HG03108 (cell line): Measurements from ENCODE around the gene TMEM270.
"Not testable (repeated sequence)": the region's sequence is repeated elsewhere in the genome, so short reads cannot be mapped to it uniquely, and the experiment has no call there.

Experiments
- ATAC-seq: cut with Tn5 transposase; IDR thresholded peaks from one replicate; pipeline ENCODE4 v1.9.1; 2021; ENCODE audit warnings: moderate library complexity; ENCODE audit not compliant: unreplicated experiment

TMEM270 gene, protein sequence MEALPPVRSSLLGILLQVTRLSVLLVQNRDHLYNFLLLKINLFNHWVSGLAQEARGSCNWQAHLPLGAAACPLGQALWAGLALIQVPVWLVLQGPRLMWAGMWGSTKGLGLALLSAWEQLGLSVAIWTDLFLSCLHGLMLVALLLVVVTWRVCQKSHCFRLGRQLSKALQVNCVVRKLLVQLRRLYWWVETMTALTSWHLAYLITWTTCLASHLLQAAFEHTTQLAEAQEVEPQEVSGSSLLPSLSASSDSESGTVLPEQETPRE

DNA sequence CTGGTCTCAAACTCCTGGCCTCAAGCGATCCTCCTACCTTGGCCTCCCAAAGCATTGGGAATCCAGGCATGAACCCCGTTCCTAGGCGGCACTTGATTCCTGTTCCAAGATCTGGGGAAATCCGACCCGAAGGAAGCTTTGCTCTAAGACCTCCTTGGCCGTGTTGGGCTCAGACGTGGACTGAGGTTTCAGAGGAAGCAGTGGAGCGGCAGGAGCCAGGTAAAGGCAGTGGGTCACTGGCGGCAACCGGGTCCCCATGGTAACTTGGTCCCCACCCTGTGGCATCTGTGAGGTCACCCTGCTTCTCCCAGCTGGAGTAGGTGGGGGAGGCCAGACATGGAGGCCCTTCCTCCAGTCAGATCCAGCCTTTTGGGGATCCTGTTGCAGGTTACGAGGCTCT is at the start of gene TMEM270:
TMEM270 (plus strand) TSS at position 301 of the 400 bp plus-strand sequence; CDS start at position 337, 36 bp downstream.
- no peak for ATAC-seq

DNA sequence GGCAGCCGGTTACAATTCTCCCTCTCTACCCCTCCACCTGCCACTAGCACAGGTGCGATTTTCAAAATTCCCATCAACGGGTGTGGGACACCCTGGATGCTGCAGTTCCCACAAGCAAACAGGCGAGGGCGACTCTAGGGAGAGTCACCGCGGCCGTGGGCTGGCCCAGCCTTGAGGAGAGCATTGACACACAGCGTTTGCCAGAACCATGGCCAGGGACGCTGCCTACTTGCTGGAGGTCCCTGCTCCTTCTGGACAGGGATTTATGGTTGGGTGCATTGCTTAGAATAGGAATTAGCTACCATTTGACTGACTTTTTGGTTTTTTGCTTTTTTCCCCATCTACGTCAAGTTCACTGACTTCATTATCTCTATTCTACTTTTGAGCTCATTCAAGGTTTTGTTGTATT is 49.2 kb upstream of the TMEM270 start:
- ATAC-seq: no peak

DNA sequence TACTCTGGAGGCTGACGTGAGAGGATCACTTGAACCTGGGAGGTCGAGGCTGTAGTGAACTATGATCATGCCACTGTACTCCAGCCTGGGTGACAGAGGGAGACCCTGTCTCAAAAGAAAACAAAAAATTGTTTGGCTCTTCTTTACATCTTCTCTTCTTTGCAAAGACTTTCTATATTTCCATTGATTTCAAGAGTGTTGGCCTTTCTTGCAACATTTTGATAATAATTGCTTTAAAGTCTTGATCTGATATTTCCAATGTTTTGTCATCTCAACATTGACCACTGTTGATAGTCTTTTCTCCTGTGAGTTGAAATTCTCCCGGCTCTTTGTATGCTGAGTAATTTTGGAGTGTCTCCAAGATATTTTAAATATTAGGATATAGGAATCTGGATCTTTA is 48.0 kb upstream of the TMEM270 start:
- ATAC-seq: no peak

DNA sequence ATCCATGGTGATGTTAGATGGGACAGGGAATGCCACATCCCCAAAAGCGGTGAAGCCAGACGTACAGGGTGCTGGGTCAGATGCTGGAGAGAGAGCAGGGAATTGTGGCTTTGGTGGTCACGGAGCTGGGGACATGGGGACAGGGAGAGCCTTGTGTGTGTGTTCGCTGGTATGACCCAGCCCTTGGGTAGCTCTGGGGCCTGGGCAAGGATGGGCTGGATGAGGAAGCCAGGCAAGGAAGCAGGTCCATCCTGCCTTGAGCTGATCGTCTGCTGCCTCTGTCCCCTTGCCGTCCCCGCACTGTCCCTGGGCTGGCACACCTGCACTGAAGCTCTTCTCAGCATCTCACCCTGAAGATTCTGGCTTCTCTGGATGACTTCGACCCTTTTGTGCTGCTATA is 45.5 kb upstream of the TMEM270 start:
- ATAC-seq: no peak

DNA sequence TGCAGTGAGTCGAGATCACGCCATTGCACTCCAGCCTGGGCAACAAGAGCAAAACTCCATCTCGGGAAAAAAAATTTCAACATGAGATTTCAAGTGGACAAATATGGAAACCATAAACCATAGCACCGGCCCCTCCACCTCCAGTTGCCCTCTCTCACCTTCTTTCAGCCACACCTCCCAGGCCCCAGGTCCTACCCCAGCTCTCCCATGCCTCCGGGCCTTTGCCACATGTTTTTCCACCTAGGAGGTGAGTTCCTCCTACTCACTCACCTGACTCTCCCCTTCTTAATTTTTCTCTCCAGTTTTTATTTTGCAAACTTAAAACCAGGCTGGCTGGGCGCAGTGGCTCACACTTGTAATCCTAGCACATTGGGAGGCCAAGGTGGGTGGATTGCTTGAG is 43.8 kb upstream of the TMEM270 start:
- ATAC-seq: no peak

DNA sequence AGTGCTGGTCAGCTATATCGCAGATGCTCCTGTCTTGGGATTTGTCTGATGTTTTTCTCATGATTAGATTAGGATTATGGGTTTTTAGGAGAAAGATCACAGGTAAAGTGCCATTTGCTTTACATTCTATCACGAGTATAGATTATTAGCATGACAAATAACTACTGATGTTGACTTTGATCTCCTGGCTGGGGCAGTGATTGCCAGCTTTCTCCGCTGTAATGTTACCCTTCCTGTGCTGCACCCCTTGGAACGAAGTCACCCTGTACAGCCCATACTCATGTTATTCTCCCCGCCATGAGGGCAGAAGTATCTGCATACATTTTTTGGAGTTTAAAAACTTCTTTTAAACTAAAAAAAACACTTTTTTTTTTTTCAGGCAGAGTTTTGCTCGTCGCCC is 40.9 kb upstream of the TMEM270 start:
- ATAC-seq: no peak

DNA sequence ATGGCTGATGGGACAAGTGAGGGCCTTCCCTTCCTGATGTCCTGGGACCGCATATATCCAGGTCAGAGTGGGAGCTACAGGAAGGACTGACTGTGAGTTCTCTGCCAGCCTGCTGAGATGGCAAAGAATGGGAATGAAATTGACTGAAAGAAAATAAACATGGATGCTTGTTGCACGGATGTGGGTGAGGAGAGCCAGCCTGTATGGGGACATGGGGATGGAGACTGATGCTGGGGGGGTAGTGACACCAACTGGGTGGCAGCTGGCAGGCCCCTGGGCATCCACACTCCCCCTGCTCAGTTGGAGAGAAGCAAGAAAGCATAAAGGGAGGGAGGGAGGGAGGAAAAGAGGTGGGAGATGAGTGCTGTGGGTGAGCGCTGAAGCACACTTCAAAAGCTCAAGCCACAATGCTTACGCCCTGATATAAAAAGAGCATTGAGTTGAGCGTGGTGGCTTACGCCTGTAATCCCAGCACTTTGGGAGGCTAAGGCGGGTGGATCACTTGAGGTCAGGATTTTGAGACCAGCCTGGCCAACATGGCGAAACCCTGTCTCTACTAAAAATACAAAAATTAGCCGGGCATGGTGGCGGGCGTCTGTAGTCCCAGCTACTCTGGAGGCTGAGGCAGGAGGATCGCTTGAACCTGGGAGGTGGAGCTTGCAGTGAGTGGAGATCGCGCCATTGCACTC is 39.2 kb upstream of the TMEM270 start:
- ATAC-seq: not testable (repeated sequence)

DNA sequence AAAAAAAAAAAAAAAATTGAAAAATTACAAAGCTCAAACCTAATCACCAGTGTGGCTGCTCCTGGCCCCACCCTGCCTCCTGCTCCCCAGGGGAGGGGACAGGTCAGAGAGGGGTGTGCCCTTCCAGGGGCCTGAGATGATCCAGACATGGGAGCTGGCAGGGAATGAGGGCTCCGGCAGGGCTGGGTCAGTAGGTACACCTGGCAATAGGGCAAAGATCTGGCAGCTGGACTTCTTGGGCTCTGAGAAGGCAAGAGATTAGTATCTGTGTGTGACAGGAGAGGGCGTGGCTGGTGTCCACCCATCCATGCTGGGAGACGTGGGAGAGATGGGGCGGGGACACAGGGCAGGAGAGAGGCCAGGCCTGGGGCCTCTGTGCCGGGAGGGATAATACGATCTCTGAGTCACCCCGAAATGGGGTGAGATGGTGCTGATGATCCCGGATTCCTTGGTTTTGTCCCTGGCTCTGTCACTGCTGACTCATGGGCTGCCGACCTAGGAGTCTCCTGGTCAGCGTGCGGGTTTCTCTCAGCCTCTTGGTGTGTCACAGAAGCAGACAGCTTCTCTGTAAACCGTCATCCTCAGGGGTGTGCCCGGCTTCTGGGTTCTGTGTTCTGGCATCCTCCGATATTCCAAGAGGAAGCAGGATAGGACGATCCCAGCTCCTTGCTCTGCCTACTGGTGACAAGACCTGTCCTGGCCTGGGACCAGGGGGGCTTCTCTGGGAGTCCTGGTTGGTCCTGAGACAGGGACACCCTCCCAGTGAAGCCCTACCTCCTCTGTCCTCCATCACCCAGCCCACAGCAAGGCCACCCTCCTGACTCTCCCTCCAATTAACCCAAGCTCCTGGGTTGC is 38.4 kb upstream of the TMEM270 start:
- no peak for ATAC-seq

DNA sequence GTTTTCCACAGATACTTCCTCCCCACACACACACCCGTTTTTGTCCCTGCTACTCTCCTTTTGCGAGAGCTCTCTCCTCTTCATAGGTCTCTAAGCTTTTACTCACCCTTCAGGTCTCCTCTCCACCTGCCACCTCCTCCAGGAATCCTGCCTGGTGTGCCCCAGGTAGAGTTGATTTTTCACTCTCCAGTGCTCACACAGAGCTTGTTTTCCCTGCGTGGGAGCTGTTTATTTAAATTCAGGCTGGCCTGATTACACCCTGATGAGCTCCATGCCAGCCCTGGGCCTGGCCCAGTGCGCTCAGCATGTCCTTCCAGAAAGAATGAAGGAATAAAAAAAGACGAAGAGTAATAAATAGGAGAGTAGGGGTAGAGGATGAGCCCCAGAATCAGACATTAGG is 37.7 kb upstream of the TMEM270 start:
- ATAC-seq: no peak

DNA sequence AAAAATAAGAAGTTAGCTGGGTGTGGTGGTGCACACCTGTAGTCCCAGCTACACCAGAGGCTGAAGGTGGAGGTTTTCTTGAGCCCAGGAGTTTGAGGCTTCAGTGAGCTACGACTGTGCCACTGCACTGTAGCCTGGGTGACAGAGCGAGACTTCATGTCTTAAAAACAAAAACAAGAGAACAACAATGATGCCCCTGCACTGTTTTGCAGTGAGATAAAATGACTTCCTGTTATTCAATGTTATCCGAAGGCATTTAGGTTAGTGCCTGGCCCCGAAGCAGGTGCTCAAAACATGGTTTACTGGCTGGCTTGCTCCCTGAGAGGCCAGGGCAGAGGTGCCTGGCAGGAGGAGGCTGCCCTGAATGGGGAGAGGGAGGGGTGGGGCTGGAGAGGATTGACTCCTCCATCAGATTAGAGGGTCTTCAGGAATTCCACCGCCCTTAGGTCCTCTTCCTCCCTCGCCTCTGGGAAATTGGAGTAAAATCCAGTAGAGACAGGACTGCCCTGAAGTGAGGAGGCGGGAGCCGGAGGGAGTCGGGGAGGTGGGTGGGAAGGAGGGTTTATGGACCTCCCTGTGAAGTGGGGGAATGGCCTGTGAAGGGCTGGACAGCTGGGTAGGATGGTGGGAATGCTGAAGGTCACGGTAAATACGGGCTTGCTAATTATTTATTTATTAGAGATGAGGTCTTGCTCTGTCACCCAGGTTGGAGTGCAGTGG is 36.9 kb upstream of the TMEM270 start:
- no peak for ATAC-seq

DNA sequence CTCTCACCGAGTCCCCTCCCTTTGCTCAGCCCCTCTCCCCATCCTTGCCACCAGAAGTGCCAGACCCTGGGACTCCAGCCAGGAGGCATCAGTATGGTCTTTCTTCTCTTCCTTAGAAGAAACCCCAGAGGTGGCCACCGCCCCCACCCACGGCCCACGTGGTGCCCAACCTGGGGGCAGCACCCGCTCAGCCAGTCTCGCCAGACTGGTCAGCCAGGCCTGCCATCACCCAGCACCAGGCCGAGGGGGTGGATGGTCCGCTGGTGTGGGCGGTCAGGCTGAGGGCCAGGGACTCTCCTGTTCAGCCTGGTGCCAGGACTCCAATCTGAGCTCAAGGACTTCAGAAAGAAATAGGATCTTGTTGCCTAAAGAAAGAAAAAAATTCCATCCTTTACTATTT is 36.0 kb upstream of the TMEM270 start:
- ATAC-seq: no peak

DNA sequence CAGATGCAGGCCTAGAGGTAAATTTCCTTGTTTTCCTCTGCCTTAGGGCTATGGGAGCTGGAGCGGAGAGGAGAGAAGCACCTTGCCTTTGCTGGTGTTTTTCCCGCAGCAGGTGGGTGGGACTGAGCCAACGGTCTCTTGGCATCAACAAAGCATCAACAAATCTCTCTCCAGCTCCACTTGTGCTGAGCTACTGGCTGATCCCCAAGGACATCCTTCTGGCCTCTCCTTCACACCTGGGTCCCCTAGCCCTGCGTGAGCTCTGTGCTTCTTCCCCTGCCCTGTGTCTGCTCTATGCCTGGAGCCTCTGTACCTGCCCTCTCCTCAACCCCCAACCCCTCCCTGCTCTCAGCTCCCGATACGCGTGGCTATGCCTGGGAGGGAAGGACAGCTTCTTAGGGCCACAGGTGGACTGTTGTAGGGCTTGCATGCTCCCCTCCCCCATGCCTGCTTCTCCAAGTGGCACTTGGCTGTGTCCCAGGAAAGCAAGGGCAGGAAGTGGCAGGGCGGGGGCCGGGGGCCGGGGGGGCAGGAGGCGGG is 33.3 kb upstream of the TMEM270 start:
- ATAC-seq: no peak

DNA sequence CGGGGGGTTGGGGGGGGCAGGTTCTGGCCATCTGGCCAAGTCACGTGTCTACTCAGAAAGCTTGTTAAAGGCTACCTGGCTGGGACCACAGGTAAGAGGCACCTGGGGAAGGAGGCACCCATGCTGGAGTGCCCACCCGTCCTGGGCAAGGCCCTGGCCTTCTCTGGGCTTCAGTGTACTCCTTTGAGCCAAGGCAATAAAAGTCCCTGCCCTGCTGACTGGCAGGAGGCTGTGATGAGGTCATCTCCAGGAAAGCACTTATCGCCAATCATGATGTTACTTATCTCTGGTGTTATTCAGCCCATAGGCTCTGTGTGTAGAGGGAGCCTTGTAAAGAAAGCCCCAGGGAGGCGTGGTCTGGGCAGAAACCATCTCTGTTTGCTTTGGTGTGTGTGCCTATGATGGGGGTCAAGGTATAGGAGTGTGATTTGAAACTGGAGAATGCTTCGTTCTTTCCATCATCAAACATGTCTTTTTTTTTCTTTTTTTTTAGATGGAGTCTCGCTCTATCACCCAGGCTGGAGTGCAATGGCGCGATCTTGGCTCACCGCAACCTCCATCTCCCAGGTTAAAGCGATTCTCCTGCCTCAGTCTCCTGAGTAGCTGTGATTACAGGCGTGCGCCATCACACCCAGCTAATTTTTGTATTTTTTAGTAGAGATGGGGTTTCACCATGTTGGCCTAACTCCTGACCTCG is 32.7 kb upstream of the TMEM270 start:
- ATAC-seq: no peak

DNA sequence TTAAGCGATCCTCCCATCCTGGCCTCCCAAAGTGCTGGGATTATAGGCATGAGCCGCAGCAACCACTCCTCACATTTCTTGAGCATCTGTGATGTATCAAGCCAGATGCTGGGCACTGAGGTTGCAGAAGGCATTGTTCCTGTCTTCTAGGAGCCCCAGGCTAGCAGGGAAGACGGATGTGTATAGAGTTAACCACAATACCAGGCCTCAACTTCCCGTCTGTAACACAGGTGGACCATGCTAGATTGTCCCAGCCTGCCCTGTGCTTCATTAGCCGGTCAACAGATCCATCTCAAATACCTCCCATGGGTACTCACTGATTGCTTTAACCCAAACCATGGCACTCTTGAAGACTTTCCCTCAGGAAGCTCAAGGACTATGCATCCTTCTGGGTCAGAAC is 32.0 kb upstream of the TMEM270 start:
- ATAC-seq: no peak

DNA sequence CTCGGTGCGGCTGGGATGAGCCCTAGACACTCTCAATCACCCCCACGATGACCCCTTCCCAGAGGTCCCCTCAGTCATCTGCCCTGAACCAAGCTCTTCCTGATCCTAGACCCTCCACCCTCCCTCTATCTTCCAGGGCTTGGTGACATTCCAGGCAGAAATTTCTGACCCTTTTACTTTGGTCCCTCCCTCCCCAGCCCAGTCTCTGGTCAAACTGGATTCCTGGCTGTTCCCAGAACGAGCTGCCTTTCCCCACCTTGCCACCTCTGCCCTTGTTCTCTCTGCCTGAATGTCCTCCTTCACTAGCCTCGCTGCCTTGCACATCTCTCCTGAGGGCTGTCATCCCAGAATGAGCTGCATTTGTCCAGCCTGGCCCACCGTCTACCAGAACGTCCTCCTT is 31.5 kb upstream of the TMEM270 start:
- ATAC-seq: no peak

DNA sequence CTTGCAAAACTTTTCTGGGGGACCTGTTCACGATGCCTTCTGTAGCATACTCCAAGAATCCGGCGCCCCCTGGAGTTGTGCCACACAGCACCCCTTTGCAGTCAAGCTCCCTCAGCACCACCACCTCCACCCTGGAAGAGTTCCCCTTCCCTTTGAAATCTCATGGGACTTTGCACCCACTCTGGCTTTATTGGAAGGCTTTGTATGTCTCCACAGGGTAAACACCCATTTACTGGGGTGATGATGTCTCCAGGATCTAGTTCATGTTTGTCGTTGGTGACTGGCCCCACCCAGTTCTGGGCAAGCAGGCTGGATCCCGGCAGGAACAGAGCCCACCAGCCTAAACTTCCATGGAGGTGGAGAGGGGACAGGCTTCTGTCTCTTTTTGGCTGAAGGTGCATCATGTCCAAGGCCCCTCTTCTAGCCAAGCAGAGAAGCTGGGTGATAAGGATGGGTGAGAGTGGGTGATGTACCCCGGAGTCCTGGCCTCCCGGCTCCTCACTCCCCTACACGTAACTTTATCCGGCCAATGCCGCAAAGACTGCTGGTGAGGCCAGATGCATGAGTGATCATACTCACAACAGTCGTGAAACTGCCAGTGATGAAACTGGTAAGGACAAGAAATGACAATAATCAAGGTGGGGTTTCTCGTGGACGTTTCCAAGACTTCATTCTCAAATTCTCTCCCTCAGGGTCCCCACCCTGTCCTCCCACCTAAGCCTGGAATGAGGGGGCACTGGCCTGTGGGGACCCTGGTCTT is 30.9 kb upstream of the TMEM270 start:
- ATAC-seq: no peak

DNA sequence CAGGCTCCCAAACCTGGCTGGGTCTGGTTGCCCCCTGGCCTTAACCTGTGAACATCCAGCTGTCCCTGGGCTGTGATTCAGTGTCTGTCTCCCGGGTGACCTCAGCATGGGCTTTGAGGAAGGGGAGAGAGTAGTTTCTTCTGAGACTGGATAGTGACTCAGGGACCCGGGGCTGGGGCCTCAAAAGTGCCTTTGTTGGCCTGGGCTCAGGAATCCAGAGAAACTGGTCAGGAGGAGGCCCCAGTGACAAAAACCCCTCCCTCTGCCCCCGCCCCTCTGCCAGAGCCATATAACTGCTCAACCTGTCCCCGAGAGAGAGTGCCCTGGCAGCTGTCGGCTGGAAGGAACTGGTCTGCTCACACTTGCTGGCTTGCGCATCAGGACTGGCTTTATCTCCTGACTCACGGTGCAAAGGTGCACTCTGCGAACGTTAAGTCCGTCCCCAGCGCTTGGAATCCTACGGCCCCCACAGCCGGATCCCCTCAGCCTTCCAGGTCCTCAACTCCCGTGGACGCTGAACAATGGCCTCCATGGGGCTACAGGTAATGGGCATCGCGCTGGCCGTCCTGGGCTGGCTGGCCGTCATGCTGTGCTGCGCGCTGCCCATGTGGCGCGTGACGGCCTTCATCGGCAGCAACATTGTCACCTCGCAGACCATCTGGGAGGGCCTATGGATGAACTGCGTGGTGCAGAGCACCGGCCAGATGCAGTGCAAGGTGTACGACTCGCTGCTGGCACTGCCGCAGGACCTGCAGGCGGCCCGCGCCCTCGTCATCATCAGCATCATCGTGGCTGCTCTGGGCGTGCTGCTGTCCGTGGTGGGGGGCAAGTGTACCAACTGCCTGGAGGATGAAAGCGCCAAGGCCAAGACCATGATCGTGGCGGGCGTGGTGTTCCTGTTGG is 30.0 kb upstream of the TMEM270 start, which contains the start of gene CLDN4:
CLDN4 (plus strand) TSS at position 316 of the 903 bp plus-strand sequence; CDS start at position 522, 206 bp downstream.
- no peak for ATAC-seq

DNA sequence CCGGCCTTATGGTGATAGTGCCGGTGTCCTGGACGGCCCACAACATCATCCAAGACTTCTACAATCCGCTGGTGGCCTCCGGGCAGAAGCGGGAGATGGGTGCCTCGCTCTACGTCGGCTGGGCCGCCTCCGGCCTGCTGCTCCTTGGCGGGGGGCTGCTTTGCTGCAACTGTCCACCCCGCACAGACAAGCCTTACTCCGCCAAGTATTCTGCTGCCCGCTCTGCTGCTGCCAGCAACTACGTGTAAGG is 29.4 kb upstream of the TMEM270 start:
- ATAC-seq: no peak
